Astrocyte (in vitro differentiated cells and primary cell): ENCODE measurements around the gene PIK3CD. TPM values are rescaled to one million over a fixed set of nuclear protein-coding genes. Genes with fewer than 3 reads are reported as not detected.

ENCODE experiments used
- DNase-seq: peaks from one replicate; pipeline ENCODE4 v3.0.0-alpha.2; 2010; ENCODE audit warnings: low read depth
- FAIRE-seq: peaks from 2 replicates; lab custom pipeline; 2011; peaks lifted over from hg19 to GRCh38; lab: Jason Lieb, UNC
- H2AFZ ChIP-seq: 2 replicates; pipeline ENCODE4 v1.6.0; 2012; ENCODE audit warnings: low read depth, low read length, inconsistent platforms
- H3K27ac ChIP-seq: 2 replicates; pipeline ENCODE4 v1.5.1; 2011; ENCODE audit warnings: low read depth, low read length, inconsistent platforms
- H3K27me3 ChIP-seq: 2 replicates; pipeline ENCODE4 v1.6.0; 2011; ENCODE audit warnings: low read length, inconsistent platforms; ENCODE audit not compliant: insufficient read depth
- H3K36me3 ChIP-seq: 2 replicates; pipeline ENCODE4 v1.5.1; 2011; ENCODE audit warnings: low read length, inconsistent platforms; ENCODE audit not compliant: insufficient read depth
- H3K4me1 ChIP-seq: 2 replicates; pipeline ENCODE4 v1.5.1; 2011; ENCODE audit warnings: low read length, inconsistent platforms; ENCODE audit not compliant: insufficient read depth
- H3K4me2 ChIP-seq: 2 replicates; pipeline ENCODE4 v1.6.0; 2012; ENCODE audit warnings: low read length, inconsistent platforms
- H3K4me3 ChIP-seq: 2 replicates; pipeline ENCODE4 v1.5.1; 2011; ENCODE audit warnings: low read depth, mild to moderate bottlenecking, low read length, inconsistent platforms; ENCODE audit not compliant: insufficient read depth
- H3K79me2 ChIP-seq: 2 replicates; pipeline ENCODE4 v1.6.0; 2012; ENCODE audit warnings: mild to moderate bottlenecking, low read length, inconsistent platforms; ENCODE audit not compliant: insufficient read depth
- H3K9ac ChIP-seq: 2 replicates; pipeline ENCODE4 v1.6.0; 2012; ENCODE audit warnings: mild to moderate bottlenecking, low read length, inconsistent platforms
- H3K9me3 ChIP-seq: 2 replicates; pipeline ENCODE4 v1.5.1; 2012; ENCODE audit warnings: low read depth, mild to moderate bottlenecking, low read length, inconsistent platforms; ENCODE audit not compliant: insufficient read depth
- H4K20me1 ChIP-seq: 2 replicates; pipeline ENCODE4 v1.6.0; 2012; ENCODE audit warnings: low read length, inconsistent platforms; ENCODE audit not compliant: insufficient read depth
- H3K27ac Mint-ChIP-seq: one replicate; pipeline ENCODE4 v1.8.0; 2021; ENCODE audit warnings: mild to moderate bottlenecking, mixed read lengths; ENCODE audit not compliant: unreplicated experiment
- H3K27me3 Mint-ChIP-seq: one replicate; pipeline ENCODE4 v1.8.0; 2021; ENCODE audit warnings: low read depth, mixed read lengths; ENCODE audit not compliant: unreplicated experiment
- H3K36me3 Mint-ChIP-seq: one replicate; pipeline ENCODE4 v1.8.0; 2021; ENCODE audit warnings: low read depth, mixed read lengths; ENCODE audit not compliant: unreplicated experiment
- H3K4me1 Mint-ChIP-seq: one replicate; pipeline ENCODE4 v1.8.0; 2021; ENCODE audit warnings: low read depth, mixed read lengths; ENCODE audit not compliant: unreplicated experiment
- H3K4me3 Mint-ChIP-seq: one replicate; pipeline ENCODE4 v1.8.0; 2021; ENCODE audit warnings: mild to moderate bottlenecking, moderate library complexity, mixed read lengths; ENCODE audit not compliant: unreplicated experiment
- H3K9me3 Mint-ChIP-seq: one replicate; pipeline ENCODE4 v1.8.0; 2021; ENCODE audit warnings: mild to moderate bottlenecking, mixed read lengths; ENCODE audit not compliant: unreplicated experiment
- CTCF ChIP-seq: IDR thresholded peaks from 2 replicates; pipeline ENCODE4 v1.5.1; 2011; ENCODE audit warnings: low read depth, mild to moderate bottlenecking, inconsistent platforms, low read length, moderate library complexity; ENCODE audit not compliant: insufficient read depth
- EZH2 ChIP-seq: IDR thresholded peaks from 2 replicates; pipeline ENCODE4 v1.6.1; 2012; ENCODE audit warnings: mild to moderate bottlenecking, low read length, inconsistent platforms; ENCODE audit not compliant: insufficient read depth
- total RNA-seq: library from RNA; stranded (reverse); gene quantifications from 2 replicates; pipeline ENCODE4 v1.2.1, GENCODE V29; 2021

The PIK3CD gene
- total RNA-seq, 1 donor from 2014 or later: 29.5 TPM

GRCh38 chr1:9714257-9714718 is 62.8 kb downstream of the PIK3CD start:
- Mint-ChIP-seq H3K4me1 (peaks cover 3% of the 10 kb centered on the region), H3K36me3 (peaks cover 11% of the 10 kb centered on the region), H3K27me3 (no peaks in the 10 kb centered on the region), H3K9me3 (no peaks in the 10 kb centered on the region), H3K27ac (no peak overlapping the region), H3K4me3 (no peak overlapping the region)
- peaks cover 6% of the 10 kb centered on the region for H3K36me3 ChIP-seq
- no peak overlapping the region for H3K4me2 ChIP-seq
- H3K4me3 ChIP-seq: no peak overlapping the region
- H3K79me2 ChIP-seq: no peaks in the 10 kb centered on the region
- H3K9me3 ChIP-seq: no peaks in the 10 kb centered on the region
- no peak overlapping the region for H3K27ac ChIP-seq
- H4K20me1 ChIP-seq: no peaks in the 10 kb centered on the region
- peaks cover 5% of the 10 kb centered on the region for H3K4me1 ChIP-seq
- H3K9ac ChIP-seq: no peak overlapping the region
- no peak overlapping the region for H2AFZ ChIP-seq
- TF ChIP-seq CTCF: no peak
- TF ChIP-seq EZH2: no peak
- FAIRE-seq (no peak), DNase-seq (no peak)
- no peaks in the 10 kb centered on the region for H3K27me3 ChIP-seq

- Mint-ChIP-seq H3K27me3 (no peaks in the 10 kb centered on the region), H3K4me1 (peaks cover 3% of the 10 kb centered on the region), H3K36me3 (peaks cover 13% of the 10 kb centered on the region), H3K27ac (no peak overlapping the region), H3K9me3 (no peaks in the 10 kb centered on the region), H3K4me3 (no peak overlapping the region)
- H3K9me3 ChIP-seq: no peaks in the 10 kb centered on the region
- peaks cover 3% of the 10 kb centered on the region for H3K36me3 ChIP-seq
- H3K27ac ChIP-seq: no peak overlapping the region
- H3K9ac ChIP-seq: no peak overlapping the region
- peaks cover 11% of the 10 kb centered on the region for H3K4me1 ChIP-seq
- no peak overlapping the region for H2AFZ ChIP-seq
- H3K79me2 ChIP-seq: no peaks in the 10 kb centered on the region
- no peak overlapping the region for H3K4me2 ChIP-seq
- H3K4me3 ChIP-seq: no peak overlapping the region
- TF ChIP-seq CTCF (no peak), EZH2 (no peak)
- H3K27me3 ChIP-seq: no peaks in the 10 kb centered on the region
- H4K20me1 ChIP-seq: no peaks in the 10 kb centered on the region
- DNase-seq (no peak), FAIRE-seq (no peak)
These were observed 64.2 kb downstream of the PIK3CD start for GRCh38 chr1:9715536-9716226.
